Activated effector memory CD4-positive, alpha-beta T cell treated with Interleukin-2 at 50 U/mL for 16 hours (primary cell): Measurements from ENCODE around the gene PSME2.

Experiments
- DNase-seq: peaks from one replicate; pipeline ENCODE4 v3.0.0-alpha.2; 2020

Gene PSME2

GRCh38 chr14:24179294-24179960, 33.0 kb upstream of the PSME2 start:
- DNase-seq: no peak

GRCh38 chr14:24178399-24179178, 32.2 kb upstream of the PSME2 start:
- DNase-seq: no peak

DNA sequence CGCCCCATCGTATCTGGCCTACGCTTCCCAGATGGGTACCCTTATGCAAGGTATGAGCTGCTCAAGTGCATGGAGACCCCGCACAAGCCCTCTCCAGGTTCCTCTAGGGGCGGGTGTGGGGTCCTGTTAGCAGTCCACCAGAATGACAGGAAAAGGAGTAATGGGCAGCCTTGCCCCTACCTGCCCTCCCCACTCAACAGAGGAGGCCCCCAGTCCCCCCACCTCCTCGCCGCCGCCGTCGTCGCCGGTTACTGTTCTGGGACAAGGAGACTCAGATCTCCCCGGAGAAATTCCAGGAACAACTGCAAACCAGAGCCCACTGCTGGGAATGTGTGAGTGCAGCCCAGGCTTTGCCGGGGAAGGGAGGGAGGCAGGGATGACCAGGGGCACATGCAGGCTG, 31.5 kb upstream of the PSME2 start:
- DNase-seq: no peak

DNA sequence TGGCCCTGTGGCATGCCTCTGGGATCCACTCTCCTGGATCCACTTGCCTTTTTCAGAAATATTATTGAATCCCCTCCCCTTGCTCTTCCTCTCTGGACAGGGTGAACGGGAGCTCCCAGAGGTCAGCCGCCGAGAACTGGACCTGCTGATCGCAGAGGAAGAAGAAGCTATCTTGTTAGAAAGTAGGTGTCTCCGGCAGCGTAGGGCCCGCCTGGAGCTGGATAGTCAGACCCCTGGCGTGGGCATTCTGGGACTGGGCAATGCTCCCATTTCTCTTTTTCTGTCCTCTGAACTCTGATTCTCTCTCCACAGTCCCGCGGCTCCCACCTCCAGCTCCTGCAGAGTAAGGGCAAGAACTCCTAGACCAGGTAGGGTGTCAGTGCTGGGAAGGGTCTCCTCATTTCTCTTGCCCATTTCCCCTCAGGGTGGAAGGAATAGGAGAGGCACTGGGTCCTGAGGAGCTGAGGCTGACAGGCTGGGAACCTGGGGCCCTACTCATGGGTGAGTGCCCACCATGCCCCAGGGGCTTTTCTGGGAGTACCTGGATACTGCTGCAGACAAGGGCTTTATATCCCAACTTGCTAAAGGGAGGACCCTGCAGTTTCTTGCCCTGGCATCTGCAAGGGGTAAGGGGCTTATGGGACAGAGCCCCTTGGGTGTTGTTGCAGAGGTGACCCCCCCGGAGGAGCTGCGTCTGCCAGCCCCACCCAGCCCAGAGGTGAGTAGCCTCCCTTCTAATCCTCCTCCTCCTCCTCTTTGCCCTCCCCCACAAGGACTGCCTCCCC, 30.8 kb upstream of the PSME2 start:
- no peak for DNase-seq

- no peak for DNase-seq
Measured at GRCh38 chr14:24176599-24176998, 30.2 kb upstream of the PSME2 start.

DNA sequence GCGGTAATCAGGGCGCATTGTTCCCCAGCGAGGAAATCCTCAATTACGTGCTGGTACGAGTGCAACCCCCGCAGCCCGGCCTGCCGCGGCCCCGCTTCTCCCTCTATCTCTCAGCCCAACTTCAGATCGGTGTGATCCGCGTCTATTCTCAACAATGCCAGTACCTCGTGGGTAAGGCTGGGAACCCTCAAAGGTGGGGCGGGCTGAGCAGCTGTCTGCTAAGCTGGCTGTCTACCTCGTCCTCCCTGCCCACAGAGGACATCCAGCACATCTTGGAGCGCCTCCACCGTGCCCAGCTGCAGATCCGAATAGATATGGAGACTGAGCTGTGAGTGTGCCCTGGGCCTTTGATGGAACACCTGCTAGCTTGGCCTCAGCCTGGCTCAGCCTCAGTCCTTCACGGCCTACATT, 26.5 kb upstream of the PSME2 start:
- no peak for DNase-seq

GRCh38 chr14:24172261-24172860, 26.0 kb upstream of the PSME2 start:
- DNase-seq: no peak

GRCh38 chr14:24171422-24172260, 25.2 kb upstream of the PSME2 start, which contains the start of gene REC8:
Gene REC8 (plus strand): TSS chr14:24172080. CDS start chr14:24172553, 473 bp downstream.
- peak; percentile 63 for DNase-seq

GRCh38 chr14:24167469-24168114, 21.2 kb upstream of the PSME2 start:
- DNase-seq: no peak

GRCh38 chr14:24165785-24166184, 19.4 kb upstream of the PSME2 start:
- DNase-seq: no peak

GRCh38 chr14:24164518-24164991, 18.1 kb upstream of the PSME2 start:
- DNase-seq: no peak

DNA sequence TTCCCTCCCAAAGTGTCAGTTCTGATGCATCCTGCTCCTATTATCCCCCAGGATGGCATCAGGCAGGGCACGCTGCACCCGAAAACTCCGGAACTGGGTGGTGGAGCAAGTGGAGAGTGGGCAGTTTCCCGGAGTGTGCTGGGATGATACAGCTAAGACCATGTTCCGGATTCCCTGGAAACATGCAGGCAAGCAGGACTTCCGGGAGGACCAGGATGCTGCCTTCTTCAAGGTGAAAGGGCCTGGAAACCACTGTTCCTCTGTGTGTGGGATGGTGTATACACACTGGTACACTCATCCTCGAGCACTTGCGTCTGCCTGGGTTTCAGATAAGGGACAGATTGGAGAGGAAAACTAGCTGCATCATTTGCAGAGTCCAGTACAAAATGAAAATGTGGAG, 15.7 kb upstream of the PSME2 start:
- no peak for DNase-seq

DNA sequence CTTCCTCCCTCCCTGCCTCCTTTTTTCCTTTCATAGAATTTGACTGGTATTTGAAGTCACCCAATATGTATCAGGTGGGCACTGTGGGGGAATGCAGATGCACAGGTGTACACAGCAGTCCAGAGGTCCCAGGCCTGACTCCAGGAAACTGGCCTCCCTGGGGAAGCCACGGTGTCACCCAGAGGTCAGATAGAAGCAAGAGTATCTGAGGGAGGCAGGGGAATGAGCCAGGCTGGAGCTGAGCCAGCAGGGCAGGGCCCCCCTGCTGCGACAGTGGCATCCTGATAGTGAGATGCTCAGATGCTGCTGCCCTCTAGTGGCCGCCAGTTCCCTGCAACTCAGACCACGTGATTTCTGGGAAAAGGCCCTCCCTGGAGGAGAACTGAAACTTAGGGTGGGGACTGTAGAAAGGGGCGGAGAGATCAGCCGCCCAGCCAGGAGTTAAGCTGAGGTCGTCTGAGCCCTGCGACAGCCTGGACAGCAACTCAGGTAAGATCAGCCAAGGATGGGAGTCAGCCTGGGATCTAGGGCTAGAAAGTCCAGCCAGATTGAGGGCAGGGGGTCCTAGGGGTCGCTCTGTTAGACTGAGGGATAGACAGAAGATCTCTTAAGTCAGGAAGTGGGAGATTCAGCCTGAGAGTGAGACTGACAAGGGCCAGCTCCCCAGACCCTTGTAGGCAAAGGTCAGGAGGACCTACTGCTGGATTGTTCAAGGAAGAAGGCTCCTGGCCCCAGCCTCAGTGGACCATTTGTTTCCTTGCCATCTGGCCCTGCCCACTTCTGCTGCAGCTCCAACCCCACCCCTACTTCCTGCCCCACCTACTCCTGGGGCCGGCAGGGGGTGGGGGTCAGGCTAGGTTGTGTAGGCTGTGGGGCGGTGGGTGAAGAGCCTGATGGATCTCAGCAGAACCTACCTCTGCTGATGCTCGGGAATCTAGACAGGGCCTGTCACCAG, 14.7 kb upstream of the PSME2 start, which contains the start of gene IRF9:
Gene IRF9 (plus strand): TSS at position 416 of the 955 bp plus-strand sequence. CDS start 880 bp downstream, outside the sequence.
- peak; percentile 95 for DNase-seq

DNA sequence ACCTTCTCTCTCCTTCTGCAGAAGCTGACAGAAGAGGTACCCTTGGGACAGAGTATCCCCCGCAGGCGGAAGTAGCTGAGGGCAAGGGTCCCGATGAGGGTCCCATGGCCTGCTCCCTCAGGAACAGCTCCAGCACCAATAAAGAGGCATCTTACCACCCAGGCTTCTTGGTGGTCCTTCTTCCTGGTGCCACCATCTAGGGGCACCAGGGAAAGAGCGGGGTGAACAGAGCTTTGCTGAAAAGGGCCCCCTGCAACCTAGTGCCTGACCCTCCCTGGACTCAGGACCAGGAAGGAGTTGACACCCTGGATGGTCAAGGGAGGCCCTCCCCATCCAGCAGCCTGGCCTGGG, 14.1 kb upstream of the PSME2 start:
- DNase-seq: no peak

DNA sequence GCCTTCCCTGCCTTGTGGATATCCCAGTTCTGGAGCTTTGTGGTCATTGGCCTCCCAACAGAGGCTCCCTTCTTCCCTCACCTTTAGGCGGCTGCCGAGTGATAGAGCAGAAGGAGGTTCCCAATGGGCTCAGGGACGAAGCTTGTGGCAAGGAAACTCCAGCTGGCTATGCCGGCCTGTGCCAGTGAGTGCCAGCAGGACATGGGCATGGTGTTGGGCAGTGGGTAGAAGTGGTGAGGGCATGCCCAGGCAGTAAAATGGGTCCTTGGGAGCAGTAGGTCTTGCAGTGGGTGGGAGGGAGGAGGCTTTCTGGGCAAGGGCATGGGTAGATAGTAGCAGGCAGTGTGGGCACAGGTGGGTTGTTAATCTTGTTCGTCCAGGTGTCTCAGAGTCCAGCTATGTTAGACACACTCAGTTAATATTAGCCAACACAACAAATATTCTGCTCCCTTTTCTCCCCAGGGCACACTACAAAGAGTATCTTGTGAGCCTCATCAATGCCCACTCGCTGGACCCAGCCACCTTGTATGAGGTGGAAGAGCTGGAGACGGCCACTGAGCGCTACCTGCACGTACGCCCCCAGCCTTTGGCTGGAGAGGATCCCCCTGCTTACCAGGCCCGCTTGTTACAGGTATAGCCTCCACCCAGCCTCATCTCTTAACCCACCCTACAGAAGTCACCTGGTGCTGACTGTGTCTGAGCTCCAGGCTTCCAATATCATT, 13.5 kb upstream of the PSME2 start:
- no peak for DNase-seq

GRCh38 chr14:24157331-24157730, 10.9 kb upstream of the PSME2 start:
- no peak for DNase-seq

DNA sequence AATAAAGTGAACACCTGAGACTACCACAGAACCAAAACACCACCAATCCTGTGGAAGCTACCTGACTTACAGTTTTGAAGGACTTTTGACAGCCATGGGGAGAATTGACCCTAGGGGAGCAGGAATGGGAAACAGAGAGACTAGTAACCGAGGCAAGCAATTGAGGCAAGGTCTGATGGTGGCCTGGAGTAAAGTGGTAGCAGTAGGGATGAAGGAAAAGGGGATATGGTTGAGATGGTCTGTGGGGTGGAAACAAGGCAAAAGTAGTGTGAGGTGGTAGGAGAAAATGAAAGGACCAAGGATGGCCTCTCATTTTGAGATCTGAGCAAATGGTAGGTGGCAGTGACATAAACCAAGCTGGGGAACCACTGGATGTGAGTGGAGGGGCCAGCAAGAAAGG, 10.4 kb upstream of the PSME2 start:
- DNase-seq: no peak

GRCh38 chr14:24155100-24155499, 8.7 kb upstream of the PSME2 start:
- DNase-seq: no peak

DNA sequence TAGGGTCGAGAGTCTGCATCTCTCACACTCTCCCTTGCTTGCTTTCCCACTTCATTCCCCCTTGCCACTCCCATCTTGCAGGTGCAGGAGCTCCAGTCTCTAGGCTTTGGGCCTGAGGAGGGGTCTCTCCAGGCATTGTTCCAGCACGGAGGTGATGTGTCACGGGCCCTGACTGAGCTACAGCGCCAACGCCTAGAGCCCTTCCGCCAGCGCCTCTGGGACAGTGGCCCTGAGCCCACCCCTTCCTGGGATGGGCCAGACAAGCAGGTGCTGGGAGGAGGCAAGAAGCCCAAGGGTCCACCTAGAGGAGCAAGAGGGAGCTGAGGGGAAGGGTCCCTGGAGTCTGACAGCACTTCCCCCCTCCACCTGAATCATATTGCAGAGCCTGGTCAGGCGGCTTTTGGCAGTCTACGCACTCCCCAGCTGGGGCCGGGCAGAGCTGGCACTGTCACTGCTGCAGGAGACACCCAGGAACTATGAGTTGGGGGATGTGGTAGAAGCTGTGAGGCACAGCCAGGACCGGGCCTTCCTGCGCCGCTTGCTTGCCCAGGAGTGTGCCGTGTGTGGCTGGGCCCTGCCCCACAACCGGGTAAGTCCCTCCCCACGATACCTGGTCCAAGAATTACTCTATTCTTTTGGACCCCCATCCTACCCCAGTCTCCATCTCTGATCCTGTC, 5.1 kb upstream of the PSME2 start:
- no peak for DNase-seq
